ENCODE results near the gene KRTAP5-7.

The KRTAP5-7 gene

GRCh38 chr11:71518506-71519471 is 8.3 kb upstream of the KRTAP5-7 start:
- Histone ChIP-seq H3K36me3 (ENCODE audit: low read depth) (no peaks in the 10 kb centered on the region), H3K27me3 (ENCODE audit: insufficient read depth, poor library complexity, severe bottlenecking) (no peaks in the 10 kb centered on the region), H3K27ac (ENCODE audit: poor library complexity, severe bottlenecking) (no peak overlapping the region), H3K4me1 (ENCODE audit: insufficient read depth, poor library complexity, severe bottlenecking) (no peaks in the 10 kb centered on the region), H3K9me3 (ENCODE audit: severe bottlenecking) (no peaks in the 10 kb centered on the region), H3K4me3 (ENCODE audit: severe bottlenecking) (no peak overlapping the region)
- ATAC-seq (ENCODE audit: low read depth), result no peak
- TF ChIP-seq, protein P1, sequence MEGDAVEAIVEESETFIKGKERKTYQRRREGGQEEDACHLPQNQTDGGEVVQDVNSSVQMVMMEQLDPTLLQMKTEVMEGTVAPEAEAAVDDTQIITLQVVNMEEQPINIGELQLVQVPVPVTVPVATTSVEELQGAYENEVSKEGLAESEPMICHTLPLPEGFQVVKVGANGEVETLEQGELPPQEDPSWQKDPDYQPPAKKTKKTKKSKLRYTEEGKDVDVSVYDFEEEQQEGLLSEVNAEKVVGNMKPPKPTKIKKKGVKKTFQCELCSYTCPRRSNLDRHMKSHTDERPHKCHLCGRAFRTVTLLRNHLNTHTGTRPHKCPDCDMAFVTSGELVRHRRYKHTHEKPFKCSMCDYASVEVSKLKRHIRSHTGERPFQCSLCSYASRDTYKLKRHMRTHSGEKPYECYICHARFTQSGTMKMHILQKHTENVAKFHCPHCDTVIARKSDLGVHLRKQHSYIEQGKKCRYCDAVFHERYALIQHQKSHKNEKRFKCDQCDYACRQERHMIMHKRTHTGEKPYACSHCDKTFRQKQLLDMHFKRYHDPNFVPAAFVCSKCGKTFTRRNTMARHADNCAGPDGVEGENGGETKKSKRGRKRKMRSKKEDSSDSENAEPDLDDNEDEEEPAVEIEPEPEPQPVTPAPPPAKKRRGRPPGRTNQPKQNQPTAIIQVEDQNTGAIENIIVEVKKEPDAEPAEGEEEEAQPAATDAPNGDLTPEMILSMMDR (IDR thresholded peaks at IDR 0.05; ENCODE audit: poor library complexity, severe bottlenecking), result no peak
- DNase-seq (ENCODE audit: low spot score), result no peak

DNA sequence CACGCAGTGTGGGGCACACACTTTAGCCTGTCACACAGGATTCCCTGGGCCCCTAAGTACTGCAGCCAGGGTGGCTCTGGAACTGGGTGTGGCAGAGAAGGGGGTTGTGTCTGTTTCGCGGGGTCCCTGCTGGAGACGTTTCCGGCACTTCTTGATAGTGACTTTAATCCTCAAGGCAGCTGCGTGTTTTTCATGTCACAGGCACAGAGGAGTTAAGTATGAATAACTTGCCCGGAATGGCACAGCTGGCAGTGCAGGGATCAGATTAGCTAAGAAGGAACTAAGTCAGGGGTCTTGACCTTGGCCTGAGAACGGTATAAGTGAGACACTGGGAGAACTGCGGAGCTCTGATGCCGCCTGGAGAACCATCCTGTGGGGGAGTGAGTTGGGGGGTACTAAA is 7.5 kb upstream of the KRTAP5-7 start:
- no peak for ATAC-seq (ENCODE audit: low read depth)
- Histone ChIP-seq H3K27me3 (ENCODE audit: insufficient read depth, poor library complexity, severe bottlenecking) (no peaks in the 10 kb centered on the region), H3K4me3 (ENCODE audit: severe bottlenecking) (no peak overlapping the region), H3K36me3 (ENCODE audit: low read depth) (no peaks in the 10 kb centered on the region), H3K27ac (ENCODE audit: poor library complexity, severe bottlenecking) (no peak overlapping the region), H3K4me1 (ENCODE audit: insufficient read depth, poor library complexity, severe bottlenecking) (no peaks in the 10 kb centered on the region), H3K9me3 (ENCODE audit: severe bottlenecking) (no peaks in the 10 kb centered on the region)
- DNase-seq (ENCODE audit: low spot score), result no peak
- TF ChIP-seq, protein P1 (IDR thresholded peaks at IDR 0.05; ENCODE audit: poor library complexity, severe bottlenecking), result no peak

- no peaks in the 10 kb centered on the region for H3K9me3 ChIP-seq (ENCODE audit: severe bottlenecking)
- H3K27me3 ChIP-seq (ENCODE audit: insufficient read depth, poor library complexity, severe bottlenecking), result no peaks in the 10 kb centered on the region
- ATAC-seq (ENCODE audit: low read depth), result no peak
- TF ChIP-seq, protein P1 (IDR thresholded peaks at IDR 0.05; ENCODE audit: poor library complexity, severe bottlenecking), result no peak
- DNase-seq (ENCODE audit: low spot score), result no peak
- H3K4me3 ChIP-seq (ENCODE audit: severe bottlenecking), result no peak overlapping the region
- no peak overlapping the region for H3K27ac ChIP-seq (ENCODE audit: poor library complexity, severe bottlenecking)
- no peaks in the 10 kb centered on the region for H3K4me1 ChIP-seq (ENCODE audit: insufficient read depth, poor library complexity, severe bottlenecking)
- no peaks in the 10 kb centered on the region for H3K36me3 ChIP-seq (ENCODE audit: low read depth)
Measured at GRCh38 chr11:71525188-71525937, 1.7 kb upstream of the KRTAP5-7 start.

GRCh38 chr11:71525938-71526495 is 1.1 kb upstream of the KRTAP5-7 start:
- Histone ChIP-seq H3K4me1 (ENCODE audit: insufficient read depth, poor library complexity, severe bottlenecking) (no peaks in the 10 kb centered on the region), H3K4me3 (ENCODE audit: severe bottlenecking) (no peak overlapping the region), H3K27ac (ENCODE audit: poor library complexity, severe bottlenecking) (no peak overlapping the region), H3K36me3 (ENCODE audit: low read depth) (no peaks in the 10 kb centered on the region), H3K27me3 (ENCODE audit: insufficient read depth, poor library complexity, severe bottlenecking) (no peaks in the 10 kb centered on the region), H3K9me3 (ENCODE audit: severe bottlenecking) (no peaks in the 10 kb centered on the region)
- DNase-seq (ENCODE audit: low spot score) (no peak), ATAC-seq (ENCODE audit: low read depth) (no peak)
- TF ChIP-seq, protein P1 (IDR thresholded peaks at IDR 0.05; ENCODE audit: poor library complexity, severe bottlenecking), result no peak

All from RWPE2 (cell line).